ENCODE results near the gene CYP11A1. TPM values are rescaled to one million over a fixed set of nuclear protein-coding genes. Genes with fewer than 3 reads are reported as not detected.

CYP11A1 gene
- total RNA-seq, 1 experiment from 2014 or later = 1.7 TPM

DNA sequence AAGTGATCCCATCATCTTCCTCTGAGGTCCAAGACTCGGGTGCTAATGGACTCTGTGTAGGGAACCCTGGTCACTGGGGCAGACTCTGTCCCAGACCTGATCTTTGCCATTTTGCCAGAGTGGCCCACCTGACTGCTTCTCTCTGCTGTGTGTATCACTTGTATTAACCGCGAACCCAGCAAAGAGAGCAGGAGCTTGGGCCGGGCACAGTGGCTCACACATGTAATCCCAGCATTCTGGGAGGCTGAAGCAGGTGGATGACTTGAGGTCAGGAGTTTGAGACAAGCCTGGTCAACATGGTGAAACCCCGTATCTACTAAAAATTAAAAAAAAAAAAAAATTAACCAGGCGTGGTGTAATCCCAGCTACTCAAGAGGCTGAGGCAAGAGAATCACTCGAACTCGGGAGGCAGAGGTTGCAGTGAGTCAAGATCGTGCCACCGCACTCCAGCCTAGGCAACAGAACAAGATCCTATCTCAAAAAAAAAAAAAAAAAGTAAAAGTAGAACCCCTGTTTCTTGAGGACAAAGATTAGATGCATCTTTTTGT is 32.9 kb upstream of the CYP11A1 start:
- Histone ChIP-seq H3K79me2 (ENCODE audit: insufficient read depth, low read length) (no peaks in the 10 kb centered on the region), H3K9ac (ENCODE audit: extremely low read depth, insufficient read length, low read length) (no peak overlapping the region), H4K5ac (ENCODE audit: insufficient read length, low read depth, low read length) (no peak overlapping the region), H4K20me1 (ENCODE audit: control insufficient read depth, insufficient read depth, insufficient read length) (no peaks in the 10 kb centered on the region), H3K4ac (ENCODE audit: low read depth, low read length) (no peak overlapping the region), H4K91ac (ENCODE audit: insufficient read length, low read depth, low read length) (no peak overlapping the region), H3K23ac (ENCODE audit: insufficient read length, low read depth, low read length) (no peak overlapping the region), H3K27me3 (ENCODE audit: insufficient read depth, low read length) (no peaks in the 10 kb centered on the region), H3K23me2 (ENCODE audit: insufficient read length, low read depth, low read length, poor library complexity, severe bottlenecking) (no peaks in the 10 kb centered on the region), H3K4me2 (ENCODE audit: insufficient read depth, insufficient read length, low read length) (no peak overlapping the region), H2AFZ (ENCODE audit: low read length) (no peak overlapping the region), H2BK120ac (ENCODE audit: low read depth, low read length, poor library complexity, severe bottlenecking) (no peak overlapping the region), H3K14ac (ENCODE audit: insufficient read depth, low read length) (no peak overlapping the region), H3K9me3 (ENCODE audit: control insufficient read depth, low read depth, low read length) (no peaks in the 10 kb centered on the region), H2BK15ac (ENCODE audit: low read depth, low read length) (no peak overlapping the region), H2BK12ac (ENCODE audit: insufficient read length, low read depth, low read length) (no peak overlapping the region), H3K27ac (ENCODE audit: insufficient read length, low read depth, low read length) (no peak overlapping the region), H2BK5ac (ENCODE audit: insufficient read length, low read length) (no peak overlapping the region), H3K56ac (ENCODE audit: insufficient read length, low read depth, low read length) (no peak overlapping the region), H3T11ph (ENCODE audit: low read length) (no peak overlapping the region), H4K8ac (replicated peaks; ENCODE audit: insufficient read length, low read depth, low read length) (no peak overlapping the region), H2BK20ac (ENCODE audit: low read depth, low read length, poor library complexity, severe bottlenecking) (no peak overlapping the region), H3K79me1 (ENCODE audit: insufficient read depth, low read depth, low read length, poor library complexity, severe bottlenecking) (no peaks in the 10 kb centered on the region), H3K4me1 (ENCODE audit: insufficient read depth, low read length) (peaks cover 5% of the 10 kb centered on the region; the same call in 1 of the 2 replicates), H3K18ac (ENCODE audit: insufficient read length, low read depth, low read length) (no peak overlapping the region), H2AK5ac (ENCODE audit: insufficient read length, low read length) (no peak overlapping the region)
- Mint-ChIP-seq H3K4me3 (no peak overlapping the region), H3K27me3 (ENCODE audit: low read depth) (no peaks in the 10 kb centered on the region; the same call in none of the 2 replicates), H3K9me3 (no peaks in the 10 kb centered on the region), H3K36me3 (ENCODE audit: insufficient read depth in 1 of 3, low read depth in 3 of 3) (no peaks in the 10 kb centered on the region), H3K27ac (no peak overlapping the region), H3K4me1 (peaks cover 15 to 26% of the 10 kb centered on the region in 2 experiments)
- WGBS (ENCODE audit: extremely low coverage, insufficient read length, low lambda C conversion rate) = no CpG with 5 or more reads among the region's 10 CpGs
- DNase-seq = no peak
- no peak for TF ChIP-seq CTCF (conservative IDR thresholded peaks at IDR 0.05)
